Endometrial microvascular endothelial cells (primary cell): ENCODE results near the gene OR8D1. TPM values are rescaled to one million over a fixed set of nuclear protein-coding genes. Genes with fewer than 3 reads are reported as not detected.

ENCODE experiments used
- in situ Hi-C: cut with HindIII; loops from 2 replicates; pipeline ENCODE4 v1.10.0; 2017; ENCODE audit warnings: low sequenced_read_pairs, low pct_unique_long_range_greater_than_20kb; ENCODE audit errors: inconsistent ontology term
- total RNA-seq: library from RNA; depleted of rRNA; stranded (reverse); fragments of >200 nt; gene quantifications from one replicate; pipeline ENCODE4 v1.2.3, GENCODE V29; 2015; ENCODE audit errors: inconsistent ontology term

Gene OR8D1
- not detected for total RNA-seq

GRCh38 chr11:124313849-124314248, at the start of gene OR8D1:
Gene OR8D1, minus strand, starts transcription at chr11:124313949. Its CDS starts 3,183 bp downstream, at chr11:124310766.
- in situ Hi-C loops, result no loop called here

GRCh38 chr11:124359566-124359965, 45.8 kb upstream of the OR8D1 start:
- in situ Hi-C loops, result no loop called here

- in situ Hi-C loops, result no loop called here
Observed at GRCh38 chr11:124346311-124346955, 32.7 kb upstream of the OR8D1 start.

- in situ Hi-C loops, result no loop called here
Observed at GRCh38 chr11:124344346-124344745, 30.6 kb upstream of the OR8D1 start.

GRCh38 chr11:124340142-124340447, 26.3 kb upstream of the OR8D1 start:
- in situ Hi-C loops, result no loop called here

GRCh38 chr11:124339396-124340141, 25.8 kb upstream of the OR8D1 start:
- in situ Hi-C loops, result no loop called here

- in situ Hi-C loops, result no loop called here
Observed at GRCh38 chr11:124331873-124332272, 18.1 kb upstream of the OR8D1 start.

- in situ Hi-C loops, result no loop called here
Observed at GRCh38 chr11:124329787-124330478, 16.2 kb upstream of the OR8D1 start.

- in situ Hi-C loops, result no loop called here
Observed at GRCh38 chr11:124327775-124328174, 14.0 kb upstream of the OR8D1 start.

GRCh38 chr11:124322356-124322755, 8.6 kb upstream of the OR8D1 start:
- in situ Hi-C loops, result no loop called here

GRCh38 chr11:124320097-124320496, 6.3 kb upstream of the OR8D1 start, which contains the start of gene OR8D2:
Gene OR8D2, minus strand, starts transcription at chr11:124320197. Its CDS starts 0 bp downstream, at chr11:124320197.
- in situ Hi-C loops, result no loop called here

GRCh38 chr11:124315052-124315451, 1.3 kb upstream of the OR8D1 start:
- in situ Hi-C loops, result no loop called here

GRCh38 chr11:124313131-124313530, 618 bp downstream of the OR8D1 start:
- in situ Hi-C loops, result no loop called here

GRCh38 chr11:124311670-124312069, 2.1 kb downstream of the OR8D1 start:
- in situ Hi-C loops, result no loop called here

- in situ Hi-C loops, result no loop called here
Observed at GRCh38 chr11:124311269-124311668, 2.5 kb downstream of the OR8D1 start.

GRCh38 chr11:124310721-124311120, 3.0 kb downstream of the OR8D1 start:
- in situ Hi-C loops, result no loop called here

GRCh38 chr11:124307093-124307492, 6.7 kb downstream of the OR8D1 start:
- in situ Hi-C loops, result no loop called here

- in situ Hi-C loops, result no loop called here
Observed at GRCh38 chr11:124302347-124303125, 11.2 kb downstream of the OR8D1 start.

- in situ Hi-C loops, result no loop called here
Observed at GRCh38 chr11:124301548-124301947, 12.2 kb downstream of the OR8D1 start.
